Astrocyte of the cerebellum (primary cell): ENCODE measurements around the gene GGTLC2.

Experiments used
- DNase-seq: peaks from one replicate; pipeline ENCODE4 v3.0.0-alpha.2; 2011; ENCODE audit warnings: low read depth
- H3K4me3 ChIP-seq: 2 replicates; pipeline ENCODE4 v1.5.1; 2011; ENCODE audit warnings: mild to moderate bottlenecking, low read depth, low read length, moderate library complexity
- CTCF ChIP-seq: IDR thresholded peaks from 2 replicates; pipeline ENCODE4 v1.5.1; 2012; ENCODE audit warnings: low read length, low read depth, moderate library complexity, mild to moderate bottlenecking; ENCODE audit errors: missing control alignments
- in situ Hi-C: cut with HindIII; loops from 2 replicates; pipeline ENCODE4 v1.10.0; 2017; ENCODE audit warnings: low sequenced_read_pairs

The GGTLC2 gene

GRCh38 chr22:22662095-22662494 is 17.7 kb downstream of the GGTLC2 start:
- in situ Hi-C loops = no loop called here
- H3K4me3 ChIP-seq = no peak overlapping the region
- no peak for DNase-seq
- no peak for TF ChIP-seq CTCF

GRCh38 chr22:22663861-22664800 is 19.7 kb downstream of the GGTLC2 start:
- no peak for TF ChIP-seq CTCF
- DNase-seq = no peak
- in situ Hi-C loops = no loop called here
- H3K4me3 ChIP-seq = no peak overlapping the region

- DNase-seq = no peak
- H3K4me3 ChIP-seq = no peak overlapping the region
- TF ChIP-seq CTCF = peak; percentile 63
- in situ Hi-C loops = no loop called here
Measured at GRCh38 chr22:22666307-22667091, 22.1 kb downstream of the GGTLC2 start.

GRCh38 chr22:22667966-22668880 is 23.8 kb downstream of the GGTLC2 start:
- no peak for DNase-seq
- H3K4me3 ChIP-seq = no peak overlapping the region
- no peak for TF ChIP-seq CTCF
- in situ Hi-C loops = no loop called here

GRCh38 chr22:22669093-22669492 is 24.7 kb downstream of the GGTLC2 start:
- no peak overlapping the region for H3K4me3 ChIP-seq
- TF ChIP-seq CTCF = no peak
- no peak for DNase-seq
- in situ Hi-C loops = no loop called here
